GM18520 (cell line): ENCODE measurements around the gene CCDC191.

Experiments used
- ATAC-seq: cut with Tn5 transposase; IDR thresholded peaks from one replicate; pipeline ENCODE4 v1.9.1; 2021; ENCODE audit not compliant: unreplicated experiment

Gene CCDC191

GRCh38 chr3:114058646-114059045 lies 2.3 kb upstream of the CCDC191 start:
- ATAC-seq, result no peak

- ATAC-seq, result peak; percentile 0
These were observed 653 bp upstream of the CCDC191 start for GRCh38 chr3:114057011-114057347.

- no peak for ATAC-seq
These were observed 4.1 kb downstream of the CCDC191 start for GRCh38 chr3:114052216-114052615.

- no peak for ATAC-seq
These were observed 13.1 kb downstream of the CCDC191 start for GRCh38 chr3:114043205-114043604.

GRCh38 chr3:114035896-114036295 lies 20.4 kb downstream of the CCDC191 start:
- ATAC-seq, result no peak

- no peak for ATAC-seq
These were observed 21.4 kb downstream of the CCDC191 start for GRCh38 chr3:114034787-114035545.

GRCh38 chr3:114034211-114034610 lies 22.1 kb downstream of the CCDC191 start:
- no peak for ATAC-seq

- no peak for ATAC-seq
These were observed 22.6 kb downstream of the CCDC191 start for GRCh38 chr3:114033721-114034120.

- ATAC-seq, result no peak
These were observed 30.0 kb downstream of the CCDC191 start for GRCh38 chr3:114026331-114026730.

GRCh38 chr3:114025451-114025850 lies 30.9 kb downstream of the CCDC191 start:
- no peak for ATAC-seq

GRCh38 chr3:114022145-114022802 lies 34.1 kb downstream of the CCDC191 start:
- no peak for ATAC-seq

GRCh38 chr3:114020907-114021306 lies 35.4 kb downstream of the CCDC191 start:
- ATAC-seq, result no peak

GRCh38 chr3:114019486-114019885 lies 36.8 kb downstream of the CCDC191 start:
- no peak for ATAC-seq

GRCh38 chr3:114014211-114014610 lies 42.1 kb downstream of the CCDC191 start:
- no peak for ATAC-seq

GRCh38 chr3:114011059-114011797 lies 45.1 kb downstream of the CCDC191 start:
- ATAC-seq, result no peak

- ATAC-seq, result peak; percentile 70
These were observed 50.8 kb downstream of the CCDC191 start for GRCh38 chr3:114005481-114005880.

- ATAC-seq, result no peak
These were observed 70.8 kb downstream of the CCDC191 start for GRCh38 chr3:113985541-113985940.

- no peak for ATAC-seq
These were observed 72.8 kb downstream of the CCDC191 start for GRCh38 chr3:113983544-113983943.

GRCh38 chr3:113981803-113982202 lies 74.5 kb downstream of the CCDC191 start:
- ATAC-seq, result no peak

GRCh38 chr3:113979916-113980315 lies 76.4 kb downstream of the CCDC191 start:
- ATAC-seq, result no peak

- no peak for ATAC-seq
These were observed 78.5 kb downstream of the CCDC191 start for GRCh38 chr3:113977822-113978221.

- no peak for ATAC-seq
These were observed 87.3 kb downstream of the CCDC191 start for GRCh38 chr3:113968986-113969385.
